Ishikawa (cell line): ENCODE measurements around the gene PPP2R2C.

Experiments used
- CEBPB ChIP-seq: IDR thresholded peaks from 2 replicates; pipeline ENCODE4 v1.6.1; 2012
- EP300 ChIP-seq: IDR thresholded peaks from 2 replicates; pipeline ENCODE4 v1.6.1; 2012; ENCODE audit warnings: borderline replicate concordance
- REST ChIP-seq: IDR thresholded peaks from 2 replicates; pipeline ENCODE4 v1.6.1; 2012; ENCODE audit warnings: low read depth, mild to moderate bottlenecking
- TAF1 ChIP-seq: IDR thresholded peaks from 2 replicates; pipeline ENCODE4 v1.6.1; 2012; ENCODE audit warnings: low read depth, mild to moderate bottlenecking
- ZBTB7A ChIP-seq: IDR thresholded peaks from 2 replicates; pipeline ENCODE4 v1.6.1; 2012; ENCODE audit warnings: low read depth

- TF ChIP-seq EP300 (no peak), REST (no peak), CEBPB (no peak), ZBTB7A (no peak), TAF1 (no peak)
Observed at GRCh38 chr4:6281436-6282313, 190.7 kb downstream of the PPP2R2C start.
